ENCODE measurements around the gene ANKRD44. TPM values are rescaled to one million over a fixed set of nuclear protein-coding genes. Genes with fewer than 3 reads are reported as not detected.

The ANKRD44 gene
- total and polyA plus RNA-seq, 2 experiments from 2014 or later, result 2.9 to 4.9 TPM

DNA sequence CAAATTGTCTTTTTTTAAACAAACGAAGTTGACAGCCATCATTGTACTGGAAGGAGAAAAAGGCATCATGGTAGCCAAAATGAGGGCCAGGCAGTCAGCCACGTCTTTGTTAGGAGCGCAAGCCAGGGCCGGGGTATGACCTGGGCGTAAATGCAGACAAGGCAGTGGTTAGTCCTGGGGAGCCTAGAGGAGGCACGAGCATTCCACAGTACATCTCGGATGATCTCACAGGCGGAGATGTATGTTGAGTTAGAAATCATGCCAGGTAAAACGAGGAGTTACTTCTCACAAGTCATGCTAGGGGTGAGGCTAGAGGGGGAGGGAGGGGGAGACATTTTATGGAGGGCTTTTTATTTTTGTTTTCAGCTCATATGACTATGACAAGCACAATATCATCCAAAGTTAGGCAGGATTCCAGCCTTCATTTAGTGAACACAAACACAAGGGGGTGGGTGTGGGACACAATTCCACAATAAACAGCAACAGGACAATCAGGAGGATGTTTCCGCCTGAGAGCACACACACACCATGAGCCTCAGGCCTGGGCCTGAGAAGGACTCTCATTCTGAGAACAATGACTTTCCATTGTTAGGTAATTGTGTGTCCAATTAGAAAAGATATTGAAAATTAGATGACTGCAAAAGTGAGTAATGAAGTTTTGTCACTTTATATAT, 319.7 kb downstream of the ANKRD44 start:
- H3K9ac ChIP-seq, result no peak overlapping the region
- H3K9me3 ChIP-seq (ENCODE audit: low read depth), result no peaks in the 10 kb centered on the region
- in situ Hi-C loops (cut with MboI), result no loop called here
- H3K4me3 ChIP-seq, result no peak overlapping the region
- H3K4me1 ChIP-seq (ENCODE audit: insufficient read depth), result peaks cover 22% of the 10 kb centered on the region
- no peak overlapping the region for H3K27ac ChIP-seq
- no peak overlapping the region for H2AFZ ChIP-seq
- H3K27me3 ChIP-seq (replicated peaks; ENCODE audit: insufficient read depth), result no peaks in the 10 kb centered on the region
- H3K79me2 ChIP-seq (ENCODE audit: insufficient read depth), result no peaks in the 10 kb centered on the region
- no peak for TF ChIP-seq EZH2 (IDR thresholded peaks at IDR 0.05; ENCODE audit: insufficient read depth, poor library complexity, severe bottlenecking)
- TF ChIP-seq EZH2phosphoT487 (IDR thresholded peaks at IDR 0.05; ENCODE audit: insufficient read depth, low read depth), result no peak
- no peaks in the 10 kb centered on the region for H3K9me2 ChIP-seq (ENCODE audit: insufficient read depth)
- 94% methylated on average over 10 of the region's 10 CpGs for WGBS, 2 experiments (ENCODE audit: low coverage in 1 of 2, low lambda C conversion rate in 2 of 2, missing lambda C conversion rate in 2 of 2)
- H4K20me1 ChIP-seq (ENCODE audit: insufficient read depth), result no peaks in the 10 kb centered on the region
- no peaks in the 10 kb centered on the region for H3K36me3 ChIP-seq (ENCODE audit: low read depth)
- DNase-seq, result no peak
- H3K4me2 ChIP-seq (ENCODE audit: unreplicated experiment), result no peak overlapping the region
- H3F3A ChIP-seq (ENCODE audit: insufficient read depth), result peaks cover 22% of the 10 kb centered on the region

DNA sequence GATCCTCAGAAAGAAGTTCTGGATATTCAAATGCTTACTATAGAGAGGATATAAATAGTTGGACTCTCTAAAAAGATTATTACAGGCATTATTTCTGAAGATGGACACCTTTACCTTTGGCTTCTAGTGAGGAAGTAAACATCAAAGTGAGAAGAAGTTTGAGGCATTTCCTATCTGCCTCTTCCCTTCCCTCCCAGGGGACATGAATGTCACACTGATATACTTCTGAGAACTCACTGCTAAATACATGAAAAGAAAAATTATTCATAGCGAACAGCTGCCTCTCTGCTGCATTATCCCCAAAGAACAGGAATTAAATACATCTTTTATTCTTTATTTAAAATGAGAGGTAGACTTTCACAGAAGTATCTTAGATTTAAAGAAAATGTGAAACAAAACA, 320.5 kb downstream of the ANKRD44 start:
- DNase-seq, result no peak
- in situ Hi-C loops (cut with MboI), result no loop called here

GRCh38 chr2:196989496-196989895, 321.1 kb downstream of the ANKRD44 start:
- Histone ChIP-seq H3K36me3 (ENCODE audit: low read depth) (no peaks in the 10 kb centered on the region), H4K20me1 (ENCODE audit: insufficient read depth) (no peaks in the 10 kb centered on the region), H3K27ac (no peak overlapping the region), H3K9ac (no peak overlapping the region), H3K27me3 (replicated peaks; ENCODE audit: insufficient read depth) (no peaks in the 10 kb centered on the region), H2AFZ (0 out of 2 replicates have a peak overlapping the region, but pooled peaks have one; percentile 9), H3K9me3 (ENCODE audit: low read depth) (no peaks in the 10 kb centered on the region), H3K79me2 (ENCODE audit: insufficient read depth) (no peaks in the 10 kb centered on the region), H3K4me3 (no peak overlapping the region), H3K4me2 (ENCODE audit: unreplicated experiment) (no peak overlapping the region), H3F3A (ENCODE audit: insufficient read depth) (peaks cover 22% of the 10 kb centered on the region), H3K9me2 (ENCODE audit: insufficient read depth) (no peaks in the 10 kb centered on the region), H3K4me1 (ENCODE audit: insufficient read depth) (peaks cover 22% of the 10 kb centered on the region)
- peak; percentile 12 for DNase-seq
- WGBS, 2 experiments (ENCODE audit: low coverage in 1 of 2, low lambda C conversion rate in 2 of 2, missing lambda C conversion rate in 2 of 2), result 82 to 86% methylated on average over 4 of the region's 4 CpGs
- in situ Hi-C loops (cut with MboI), result no loop called here
- TF ChIP-seq EZH2 (IDR thresholded peaks at IDR 0.05; ENCODE audit: insufficient read depth, poor library complexity, severe bottlenecking) (no peak), EZH2phosphoT487 (IDR thresholded peaks at IDR 0.05; ENCODE audit: insufficient read depth, low read depth) (no peak)

More for the DNA sequence above, 320.5 kb downstream of the ANKRD44 start:
- Histone ChIP-seq H3K27me3 (replicated peaks; ENCODE audit: insufficient read depth) (no peaks in the 10 kb centered on the region), H3F3A (ENCODE audit: insufficient read depth) (peaks cover 22% of the 10 kb centered on the region), H2AFZ (no peak overlapping the region), H3K4me3 (no peak overlapping the region), H3K27ac (no peak overlapping the region), H3K9ac (no peak overlapping the region), H3K9me3 (ENCODE audit: low read depth) (no peaks in the 10 kb centered on the region), H3K4me1 (ENCODE audit: insufficient read depth) (peaks cover 22% of the 10 kb centered on the region), H3K36me3 (ENCODE audit: low read depth) (no peaks in the 10 kb centered on the region), H4K20me1 (ENCODE audit: insufficient read depth) (no peaks in the 10 kb centered on the region), H3K79me2 (ENCODE audit: insufficient read depth) (no peaks in the 10 kb centered on the region), H3K9me2 (ENCODE audit: insufficient read depth) (no peaks in the 10 kb centered on the region), H3K4me2 (ENCODE audit: unreplicated experiment) (no peak overlapping the region)
- WGBS, 2 experiments (ENCODE audit: low coverage in 1 of 2, low lambda C conversion rate in 2 of 2, missing lambda C conversion rate in 2 of 2), result 94 to 98% methylated on average over 1 of the region's 1 CpG
- TF ChIP-seq EZH2 (IDR thresholded peaks at IDR 0.05; ENCODE audit: insufficient read depth, poor library complexity, severe bottlenecking), result no peak
- no peak for TF ChIP-seq EZH2phosphoT487 (IDR thresholded peaks at IDR 0.05; ENCODE audit: insufficient read depth, low read depth)

DNA sequence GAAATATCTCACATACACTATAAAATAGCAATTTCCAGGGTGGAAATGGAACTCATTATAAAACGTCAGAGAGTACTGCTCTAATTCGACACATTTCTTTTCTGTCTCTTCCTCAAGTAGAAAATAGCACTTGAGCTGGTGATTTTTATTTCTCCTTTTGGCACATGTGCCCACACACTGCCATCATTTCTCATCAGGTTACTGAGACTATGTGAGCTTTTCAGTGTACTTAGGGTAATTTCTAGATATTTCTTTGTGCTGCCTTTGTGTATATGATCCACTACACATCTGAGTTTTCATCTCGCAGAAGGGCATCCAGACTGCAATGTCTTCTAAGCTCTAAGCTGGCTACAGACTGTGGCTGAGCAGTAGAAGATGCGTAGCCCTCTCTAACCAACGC, 321.9 kb downstream of the ANKRD44 start:
- peaks cover 22% of the 10 kb centered on the region for H3K4me1 ChIP-seq (ENCODE audit: insufficient read depth)
- H4K20me1 ChIP-seq (ENCODE audit: insufficient read depth), result no peaks in the 10 kb centered on the region
- in situ Hi-C loops (cut with MboI), result no loop called here
- H3K36me3 ChIP-seq (ENCODE audit: low read depth), result no peaks in the 10 kb centered on the region
- peak overlapping the region; percentile 62; the same call in 1 of the 2 replicates for H3K4me3 ChIP-seq
- WGBS, 2 experiments (ENCODE audit: low coverage in 1 of 2, low lambda C conversion rate in 2 of 2, missing lambda C conversion rate in 2 of 2), result 27 to 29% methylated on average over 5 of the region's 5 CpGs
- no peaks in the 10 kb centered on the region for H3K27me3 ChIP-seq (replicated peaks; ENCODE audit: insufficient read depth)
- peak overlapping the region; percentile 83 for H3K9ac ChIP-seq
- H2AFZ ChIP-seq, result peak overlapping the region; percentile 87
- no peaks in the 10 kb centered on the region for H3K9me2 ChIP-seq (ENCODE audit: insufficient read depth)
- peak; percentile 32 for DNase-seq
- H3K79me2 ChIP-seq (ENCODE audit: insufficient read depth), result no peaks in the 10 kb centered on the region
- H3K4me2 ChIP-seq (ENCODE audit: unreplicated experiment), result peak overlapping the region; percentile 92
- no peaks in the 10 kb centered on the region for H3K9me3 ChIP-seq (ENCODE audit: low read depth)
- peak overlapping the region; percentile 98 for H3K27ac ChIP-seq
- TF ChIP-seq EZH2 (IDR thresholded peaks at IDR 0.05; ENCODE audit: insufficient read depth, poor library complexity, severe bottlenecking) (no peak), EZH2phosphoT487 (IDR thresholded peaks at IDR 0.05; ENCODE audit: insufficient read depth, low read depth) (no peak)
- H3F3A ChIP-seq (ENCODE audit: insufficient read depth), result peaks cover 22% of the 10 kb centered on the region
